SIG-M5 treated with dmso at 0.1 percent for 504 hours (cell line): ENCODE results near the gene PSD4.

ENCODE experiments used
- DNase-seq: peaks from one replicate; lab custom pipeline; 2025; ENCODE audit not compliant: unreplicated experiment; lab: John Stamatoyannopoulos, UW

Gene PSD4

GRCh38 chr2:113203217-113203530 lies 29.4 kb downstream of the PSD4 start:
- no peak for DNase-seq

- peak; percentile 58 for DNase-seq
Measured at GRCh38 chr2:113203901-113204519, 30.2 kb downstream of the PSD4 start.

GRCh38 chr2:113206251-113206650 lies 32.5 kb downstream of the PSD4 start:
- no peak for DNase-seq

GRCh38 chr2:113207021-113207420 lies 33.2 kb downstream of the PSD4 start:
- no peak for DNase-seq

GRCh38 chr2:113208396-113208795 lies 34.6 kb downstream of the PSD4 start:
- no peak for DNase-seq

GRCh38 chr2:113209011-113209645 lies 35.4 kb downstream of the PSD4 start:
- no peak for DNase-seq

GRCh38 chr2:113209646-113210171 lies 35.9 kb downstream of the PSD4 start:
- no peak for DNase-seq

- no peak for DNase-seq
Measured at GRCh38 chr2:113211226-113212105, 37.7 kb downstream of the PSD4 start.

GRCh38 chr2:113212245-113213060 lies 38.7 kb downstream of the PSD4 start:
- DNase-seq: no peak

- no peak for DNase-seq
Measured at GRCh38 chr2:113213061-113213930, 39.5 kb downstream of the PSD4 start.

- DNase-seq: no peak
Measured at GRCh38 chr2:113214141-113214540, 40.4 kb downstream of the PSD4 start.

GRCh38 chr2:113215056-113215455 lies 41.3 kb downstream of the PSD4 start:
- no peak for DNase-seq

- no peak for DNase-seq
Measured at GRCh38 chr2:113216321-113216720, 42.5 kb downstream of the PSD4 start.

GRCh38 chr2:113216891-113217454 lies 43.2 kb downstream of the PSD4 start:
- DNase-seq: no peak

- no peak for DNase-seq
Measured at GRCh38 chr2:113217455-113218282, 43.9 kb downstream of the PSD4 start.

GRCh38 chr2:113218283-113219091 lies 44.7 kb downstream of the PSD4 start:
- DNase-seq: no peak

GRCh38 chr2:113219092-113219441 lies 45.3 kb downstream of the PSD4 start:
- DNase-seq: no peak

GRCh38 chr2:113219525-113219888 lies 45.7 kb downstream of the PSD4 start:
- DNase-seq: no peak
